ENCODE data around the gene AKAP8. TPM values are rescaled to one million over a fixed set of nuclear protein-coding genes. Genes with fewer than 3 reads are reported as not detected.
"Not testable (repeated sequence)": the region's sequence is repeated elsewhere in the genome, so short reads cannot be mapped to it uniquely, and the experiment has no call there.

Gene AKAP8
- total RNA-seq, 4 donors from 2014 or later: 21.8 to 33.2 (median 26.6) TPM

DNA sequence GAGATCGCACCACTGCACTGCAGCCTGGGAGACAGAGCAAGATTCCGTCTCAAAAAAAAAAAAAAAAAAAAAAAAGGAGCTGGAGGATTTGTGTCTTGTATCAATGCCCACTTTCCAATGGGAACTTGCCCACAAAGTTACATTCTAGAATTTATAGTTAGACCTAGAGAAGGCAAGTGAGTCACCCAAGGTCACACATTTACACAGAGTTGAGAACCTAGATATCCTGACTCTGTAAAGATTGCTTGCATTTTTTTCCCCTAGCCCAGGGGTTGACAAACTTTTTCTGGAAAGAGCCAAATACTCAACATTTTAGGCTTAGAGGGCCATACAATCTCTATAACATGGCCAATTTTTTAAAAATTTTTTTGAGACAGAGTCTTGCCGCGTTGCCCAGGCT, 39.5 kb downstream of the AKAP8 start:
- no peak overlapping the region for H3K27ac ChIP-seq
- intact Hi-C loops (cut with DNase I): no loop called here
- H3K9me3 ChIP-seq: no peaks in the 10 kb centered on the region
- H3K4me1 ChIP-seq: no peaks in the 10 kb centered on the region
- no peaks in the 10 kb centered on the region for H3K36me3 ChIP-seq
- TF ChIP-seq POLR2A (IDR thresholded peaks at IDR 0.05): no peak
- TF ChIP-seq, protein P1, sequence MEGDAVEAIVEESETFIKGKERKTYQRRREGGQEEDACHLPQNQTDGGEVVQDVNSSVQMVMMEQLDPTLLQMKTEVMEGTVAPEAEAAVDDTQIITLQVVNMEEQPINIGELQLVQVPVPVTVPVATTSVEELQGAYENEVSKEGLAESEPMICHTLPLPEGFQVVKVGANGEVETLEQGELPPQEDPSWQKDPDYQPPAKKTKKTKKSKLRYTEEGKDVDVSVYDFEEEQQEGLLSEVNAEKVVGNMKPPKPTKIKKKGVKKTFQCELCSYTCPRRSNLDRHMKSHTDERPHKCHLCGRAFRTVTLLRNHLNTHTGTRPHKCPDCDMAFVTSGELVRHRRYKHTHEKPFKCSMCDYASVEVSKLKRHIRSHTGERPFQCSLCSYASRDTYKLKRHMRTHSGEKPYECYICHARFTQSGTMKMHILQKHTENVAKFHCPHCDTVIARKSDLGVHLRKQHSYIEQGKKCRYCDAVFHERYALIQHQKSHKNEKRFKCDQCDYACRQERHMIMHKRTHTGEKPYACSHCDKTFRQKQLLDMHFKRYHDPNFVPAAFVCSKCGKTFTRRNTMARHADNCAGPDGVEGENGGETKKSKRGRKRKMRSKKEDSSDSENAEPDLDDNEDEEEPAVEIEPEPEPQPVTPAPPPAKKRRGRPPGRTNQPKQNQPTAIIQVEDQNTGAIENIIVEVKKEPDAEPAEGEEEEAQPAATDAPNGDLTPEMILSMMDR (IDR thresholded peaks at IDR 0.05): no peak
- no peak for DNase-seq
- H3K27me3 ChIP-seq: no peaks in the 10 kb centered on the region
- 93 to 94% methylated on average over 4 of the region's 4 CpGs for WGBS, 2 donors
- H3K4me3 ChIP-seq (replicated peaks in 1 of 3): no peak overlapping the region

DNA sequence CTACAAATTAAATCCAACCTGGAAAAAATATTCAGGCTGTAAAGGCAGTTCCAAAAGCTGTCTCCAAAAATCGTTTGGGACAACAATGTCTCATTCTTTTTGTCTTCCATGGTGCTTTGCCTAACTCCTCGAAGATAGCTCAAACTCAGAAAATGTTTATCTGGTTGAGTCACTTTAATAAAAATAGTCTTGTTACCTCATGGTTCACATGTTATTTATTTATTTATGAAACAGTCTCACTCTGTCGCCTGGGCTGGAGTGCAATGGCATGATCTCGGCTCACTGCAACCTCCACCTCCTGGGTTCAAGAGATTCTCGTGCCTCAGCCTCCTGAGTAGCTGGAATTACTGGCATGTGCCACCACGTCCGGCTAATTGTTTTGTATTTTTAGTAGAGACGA, 42.4 kb downstream of the AKAP8 start:
- no peak for DNase-seq
- Histone ChIP-seq H3K36me3 (no peaks in the 10 kb centered on the region), H3K9me3 (no peaks in the 10 kb centered on the region), H3K4me3 (replicated peaks in 1 of 3) (no peak overlapping the region), H3K27me3 (no peaks in the 10 kb centered on the region), H3K27ac (no peak overlapping the region), H3K4me1 (peaks cover 5 to 7% of the 10 kb centered on the region in 2 donors)
- TF ChIP-seq, protein P1 (IDR thresholded peaks at IDR 0.05): no peak
- TF ChIP-seq POLR2A (IDR thresholded peaks at IDR 0.05): no peak
- WGBS, 2 donors: 82 to 85% methylated on average over 8 of the region's 8 CpGs
- intact Hi-C loops (cut with DNase I): no loop called here

DNA sequence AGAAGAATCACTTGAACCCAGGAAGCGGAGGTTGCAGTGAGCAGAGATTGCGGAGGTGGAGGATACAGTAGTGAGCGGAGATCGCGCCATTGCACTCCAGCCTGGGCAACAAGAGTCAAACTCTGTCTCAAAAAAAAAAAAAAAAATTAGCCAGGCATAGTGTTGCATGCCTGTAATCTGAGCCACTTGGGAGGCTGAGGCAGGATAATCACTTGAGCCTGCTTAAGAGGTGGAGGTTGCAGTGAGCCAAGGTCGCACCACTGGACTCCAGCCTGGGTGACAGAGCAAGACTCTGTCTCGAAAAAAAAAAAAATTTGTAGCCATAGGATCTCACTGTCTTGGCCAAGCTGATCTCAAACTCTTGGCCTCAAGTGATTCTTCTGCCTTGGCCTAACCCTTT, 43.6 kb downstream of the AKAP8 start:
- H3K4me3 ChIP-seq (replicated peaks in 1 of 3); H3K27me3 ChIP-seq; H3K36me3 ChIP-seq; intact Hi-C loops (cut with DNase I); H3K4me1 ChIP-seq; H3K27ac ChIP-seq; H3K9me3 ChIP-seq: not testable (repeated sequence)
- peak in 1 of 2 donors; percentile 35 for DNase-seq
- 58 to 77% methylated on average over 7 of the region's 7 CpGs for WGBS, 2 donors

DNA sequence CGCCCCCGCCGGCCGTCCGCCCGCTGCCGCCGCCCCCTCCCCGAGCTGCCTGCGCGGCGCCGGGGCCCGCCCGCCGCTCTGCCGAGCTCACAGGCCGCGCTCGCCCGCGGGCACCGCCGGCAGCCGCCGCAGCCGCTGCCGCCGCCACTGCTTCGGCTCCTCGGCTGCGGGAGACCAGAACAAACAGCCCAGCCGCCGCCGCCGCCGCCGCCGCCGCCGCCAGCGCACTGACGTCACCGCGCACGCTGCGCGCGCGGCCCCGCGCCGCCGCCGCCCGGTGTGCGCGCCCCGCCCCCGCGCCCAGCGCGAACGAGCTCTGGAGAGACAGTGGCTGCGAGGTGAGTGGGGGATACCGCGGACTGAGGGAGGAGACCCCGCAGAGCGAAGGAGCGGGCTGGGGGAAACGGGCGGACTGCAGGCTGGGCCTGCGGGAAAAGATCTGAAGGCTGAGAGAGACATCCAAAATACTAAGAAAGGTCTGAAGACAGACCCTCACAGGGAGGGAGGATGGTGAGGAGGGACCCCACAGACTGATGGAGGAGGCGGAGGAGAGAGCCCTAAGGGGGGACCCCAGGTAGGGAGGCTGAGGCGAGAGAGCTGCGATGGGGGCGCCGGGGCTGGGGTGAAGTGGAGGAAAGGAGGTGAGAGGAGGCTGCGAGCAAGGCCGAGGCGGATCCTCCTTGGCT, 47.1 kb downstream of the AKAP8 start, which contains the start of gene BRD4:
TSS of gene BRD4 (minus strand) at position 229 of the 686 bp plus-strand sequence. CDS start 59,440 bp downstream, outside the sequence.
- Histone ChIP-seq H3K4me1 (peaks cover 37 to 41% of the 10 kb centered on the region in 2 donors), H3K4me3 (replicated peaks in 1 of 3) (peak within 1 kb of the TSS; percentile 90 to 95 (median 93)), H3K27me3 (no peaks in the 10 kb centered on the region), H3K27ac (peak within 1 kb of the TSS; percentile 47 to 89 (median 89)), H3K36me3 (no peaks in the 10 kb centered on the region), H3K9me3 (no peaks in the 10 kb centered on the region)
- intact Hi-C loops (cut with DNase I): loop anchor here (5.0 kb wide), 1 partner anchor 65 kb away; no protein-coding TSS in a partner anchor
- TF ChIP-seq, protein P1 (IDR thresholded peaks at IDR 0.05): no peak
- TF ChIP-seq POLR2A (IDR thresholded peaks at IDR 0.05): peak; percentile 65 to 77
- 9% methylated on average over 21 to 23 of the region's 81 CpGs for WGBS, 2 donors
- DNase-seq: peak; percentile 70 to 73

DNA sequence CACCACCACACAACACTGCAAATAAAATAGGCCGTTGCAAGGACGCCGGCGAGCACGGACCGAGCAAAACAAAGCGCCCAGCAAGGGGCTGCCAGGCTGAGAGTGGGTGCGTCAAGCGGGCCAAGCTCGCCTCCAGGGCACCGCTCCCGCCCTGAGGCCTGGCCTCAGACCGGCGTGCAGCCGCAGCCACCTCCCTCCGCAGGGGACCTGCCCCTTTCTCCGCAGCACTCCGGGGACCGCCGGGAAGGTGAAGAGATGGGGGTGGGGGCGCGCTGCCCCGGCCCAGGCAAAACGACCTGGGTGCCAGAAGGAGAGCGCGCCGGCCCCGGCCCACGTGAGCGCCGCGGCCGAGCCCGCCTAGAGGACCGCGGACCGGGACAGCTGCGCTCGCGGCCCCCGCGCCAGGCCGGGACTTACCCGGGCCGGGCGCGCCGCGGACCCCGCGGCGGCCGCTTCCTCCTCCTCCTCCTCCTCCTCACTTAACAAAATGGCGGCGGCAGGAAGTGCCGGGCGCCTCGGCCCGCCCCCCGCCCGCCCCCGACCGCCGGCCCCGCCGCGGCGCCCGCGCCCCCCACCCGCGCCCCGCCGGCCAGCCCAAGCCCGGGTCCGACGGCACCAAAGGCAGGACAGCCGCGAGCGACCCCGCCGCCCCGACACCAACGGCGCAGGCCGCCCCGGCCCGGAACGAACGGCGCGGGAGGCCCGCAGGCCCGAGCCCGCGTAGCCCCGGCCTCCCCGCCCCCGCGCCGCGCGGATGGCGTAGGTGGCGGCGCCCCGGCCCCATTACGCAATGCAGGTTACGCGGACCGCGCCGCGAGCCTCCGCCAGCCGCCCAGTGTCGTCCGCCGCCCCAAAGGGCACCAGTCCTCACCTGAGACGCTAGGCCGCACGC, 47.9 kb downstream of the AKAP8 start:
- Histone ChIP-seq H3K4me3 (replicated peaks in 1 of 3) (peak overlapping the region; percentile 90 to 95 (median 93)), H3K36me3 (no peaks in the 10 kb centered on the region), H3K27me3 (no peaks in the 10 kb centered on the region), H3K27ac (peak overlapping the region; percentile 47 to 89 (median 89)), H3K4me1 (peaks cover 43 to 49% of the 10 kb centered on the region in 2 donors), H3K9me3 (no peaks in the 10 kb centered on the region)
- peak; percentile 49 to 51 for DNase-seq
- 1 to 2% methylated on average over 8 to 13 of the region's 122 CpGs for WGBS, 2 donors
- TF ChIP-seq POLR2A (IDR thresholded peaks at IDR 0.05): peak in 1 of 2 donors; percentile 25
- TF ChIP-seq, protein P1 (IDR thresholded peaks at IDR 0.05): no peak
- intact Hi-C loops (cut with DNase I): loop anchor here (5.0 kb wide), 1 partner anchor 64 kb away; no protein-coding TSS in a partner anchor

Data from thyroid gland (tissue), 4 donors.